Measurements from ENCODE around the gene RCBTB2. TPM values are rescaled to one million over a fixed set of nuclear protein-coding genes. Genes with fewer than 3 reads are reported as not detected.

Gene RCBTB2
- total RNA-seq, 1 experiment from 2014 or later = 11.7 TPM

GRCh38 chr13:48483575-48483974, 49.3 kb downstream of the RCBTB2 start:
- no peaks in the 10 kb centered on the region for H4K20me1 ChIP-seq (ENCODE audit: control insufficient read depth, insufficient read depth, insufficient read length)
- no peak overlapping the region for H2BK12ac ChIP-seq (ENCODE audit: insufficient read length, low read depth, low read length)
- H3K14ac ChIP-seq (ENCODE audit: insufficient read depth, low read length) = no peak overlapping the region
- Mint-ChIP-seq H3K4me3 (no peak overlapping the region), H3K27me3 (ENCODE audit: low read depth) (no peaks in the 10 kb centered on the region), H3K36me3 (ENCODE audit: insufficient read depth in 1 of 3, low read depth in 3 of 3) (peaks cover 12 to 16% (median 13%) of the 10 kb centered on the region in 3 experiments; a peak in 6 of 7 replicates), H3K9me3 (peaks cover 2 to 7% of the 10 kb centered on the region in 2 experiments; a peak in 4 of 5 replicates), H3K4me1 (peaks cover 2 to 4% of the 10 kb centered on the region in 2 experiments; a peak in 2 of 4 replicates), H3K27ac (no peak overlapping the region)
- H4K8ac ChIP-seq (replicated peaks; ENCODE audit: insufficient read length, low read depth, low read length) = no peak overlapping the region
- no peak overlapping the region for H3K4ac ChIP-seq (ENCODE audit: low read depth, low read length)
- H3K79me2 ChIP-seq (ENCODE audit: insufficient read depth, low read length) = no peaks in the 10 kb centered on the region
- no peak for DNase-seq
- no peaks in the 10 kb centered on the region for H3K79me1 ChIP-seq (ENCODE audit: insufficient read depth, low read depth, low read length, poor library complexity, severe bottlenecking)
- H3K56ac ChIP-seq (ENCODE audit: insufficient read length, low read depth, low read length) = no peak overlapping the region
- no peak overlapping the region for H2BK15ac ChIP-seq (ENCODE audit: low read depth, low read length)
- H2AK5ac ChIP-seq (ENCODE audit: insufficient read length, low read length) = no peak overlapping the region
- no peak overlapping the region for H3K18ac ChIP-seq (ENCODE audit: insufficient read length, low read depth, low read length)
- H3K23ac ChIP-seq (ENCODE audit: insufficient read length, low read depth, low read length) = no peak overlapping the region
- no peak overlapping the region for H3K27ac ChIP-seq (ENCODE audit: insufficient read length, low read depth, low read length)
- no peaks in the 10 kb centered on the region for H3K9me3 ChIP-seq (ENCODE audit: control insufficient read depth, low read depth, low read length)
- no peak overlapping the region for H3T11ph ChIP-seq (ENCODE audit: low read length)
- H3K27me3 ChIP-seq (ENCODE audit: insufficient read depth, low read length) = no peaks in the 10 kb centered on the region
- H2BK5ac ChIP-seq (ENCODE audit: insufficient read length, low read length) = no peak overlapping the region
- H3K23me2 ChIP-seq (ENCODE audit: insufficient read length, low read depth, low read length, poor library complexity, severe bottlenecking) = no peaks in the 10 kb centered on the region
- no peak overlapping the region for H4K91ac ChIP-seq (ENCODE audit: insufficient read length, low read depth, low read length)
- H3K4me1 ChIP-seq (ENCODE audit: insufficient read depth, low read length) = no peaks in the 10 kb centered on the region
- H3K9ac ChIP-seq (ENCODE audit: extremely low read depth, insufficient read length, low read length) = no peak overlapping the region
- WGBS (ENCODE audit: extremely low coverage, insufficient read length, low lambda C conversion rate) = no CpG with 5 or more reads among the region's 3 CpGs
- H2AFZ ChIP-seq (ENCODE audit: low read length) = no peak overlapping the region
- no peak overlapping the region for H2BK20ac ChIP-seq (ENCODE audit: low read depth, low read length, poor library complexity, severe bottlenecking)
- H3K4me2 ChIP-seq (ENCODE audit: insufficient read depth, insufficient read length, low read length) = no peak overlapping the region
- no peak for TF ChIP-seq CTCF (conservative IDR thresholded peaks at IDR 0.05)
- no peak overlapping the region for H2BK120ac ChIP-seq (ENCODE audit: low read depth, low read length, poor library complexity, severe bottlenecking)
- no peak overlapping the region for H4K5ac ChIP-seq (ENCODE audit: insufficient read length, low read depth, low read length)

Measured in H9 (cell line).